Small intestine (tissue), 16 donors: Measurements from ENCODE around the gene TMEM106B. TPM values are rescaled to one million over a fixed set of nuclear protein-coding genes. Genes with fewer than 3 reads are reported as not detected.
"Not testable (repeated sequence)": the region's sequence is repeated elsewhere in the genome, so short reads cannot be mapped to it uniquely, and the experiment has no call there.

Source experiments
- DNase-seq, 2 donors: peaks; one replicate each; pipeline versions ENCODE4 v3.0.0 to v3.0.0-alpha.2; 2013
- FAIRE-seq: peaks from 2 replicates; lab custom pipeline; 2012; peaks lifted over from hg19 to GRCh38; lab: Jason Lieb, UNC
- H3K27ac ChIP-seq, 3 donors: one replicate each; pipeline ENCODE4 v1.5.1; 2013; ENCODE audit warnings: low read length in 2 of 3, mild to moderate bottlenecking in 2 of 3, control low read depth in 1 of 3, inconsistent platforms in 1 of 3, low read depth in 1 of 3, moderate library complexity in 1 of 3
- H3K27me3 ChIP-seq, 3 donors: one replicate each; pipeline ENCODE4 v1.6.1; 2013; ENCODE audit warnings: low read length in 3 of 3, inconsistent platforms in 1 of 3; ENCODE audit not compliant: control insufficient read depth in 3 of 3, insufficient read depth in 3 of 3
- H3K36me3 ChIP-seq, 3 donors: one replicate each; pipeline ENCODE4 v1.6.1; 2013; ENCODE audit warnings: low read length in 3 of 3, inconsistent platforms in 1 of 3, low read depth in 1 of 3, mild to moderate bottlenecking in 1 of 3, moderate library complexity in 1 of 3; ENCODE audit not compliant: control insufficient read depth in 3 of 3, insufficient read depth in 2 of 3
- H3K4me1 ChIP-seq, 3 donors: one replicate each; pipeline ENCODE4 v1.6.1; 2013; ENCODE audit warnings: low read length in 2 of 3, inconsistent platforms in 1 of 3, low read depth in 1 of 3, mild to moderate bottlenecking in 1 of 3, moderate library complexity in 1 of 3; ENCODE audit not compliant: control insufficient read depth in 3 of 3, insufficient read depth in 2 of 3
- H3K4me3 ChIP-seq, 3 donors: one replicate each; pipeline ENCODE4 v1.5.1; 2013; ENCODE audit warnings: low read length in 3 of 3, control low read depth in 1 of 3, inconsistent platforms in 1 of 3, low read depth in 1 of 3, mild to moderate bottlenecking in 1 of 3, moderate library complexity in 1 of 3
- H3K9me3 ChIP-seq, 2 donors: one replicate each; pipeline ENCODE4 v1.6.1; 2013; ENCODE audit warnings: low read depth in 1 of 2, low read length in 1 of 2; ENCODE audit not compliant: control insufficient read depth in 2 of 2, insufficient read depth in 1 of 2
- WGBS, 3 donors: extraction: QIAGEN DNeasy Blood & Tissue Kit; methylation state at CpG; one replicate each; pipeline ENCODE4 v1.1.7; 2013; 5-methylcytosine and 5-hydroxymethylcytosine counted together
- long read RNA-seq, 10 donors: transcript quantifications; one replicate each; lab custom pipeline, GENCODE V29; 2026
- polyA plus RNA-seq, 4 donors: library from polyadenylated mRNA; stranded (reverse) in 3 of 4; unstranded in 1 of 4; fragments of 200-250 nt in 3 of 4; fragments of 120-200 nt in 1 of 4; gene quantifications; one replicate each; pipeline versions ENCODE4 v1.2.1 to v1.2.3, GENCODE V29; 2013
- donor health status: healthy with polysubstance abuse.
- donor health status: control.
- donor health status: control.
- donor health status: Bipolar disorder and iron deficiency.
- donor health status: healthy.

TMEM106B gene
- polyA plus RNA-seq, result 10 to 100 TPM; 11.0 to 48.1 (median 15.4) TPM
- long read RNA-seq, donor 1, transcript TMEM106B-202 (8 exons, 2,126 nt), result major isoform, 22 of 28 reads
- long read RNA-seq, donor 1, partial matches to known transcripts, result 0 of 28 reads
- long read RNA-seq, donor 1, other reads (novel, unspliced or antisense), result 6 of 28 reads
- long read RNA-seq, donor 2, full-length matches to known transcripts, result 7 of 7 reads
- long read RNA-seq, donor 2, partial matches to known transcripts, result 0 of 7 reads
- long read RNA-seq, donor 2, other reads (novel, unspliced or antisense), result 0 of 7 reads
- long read RNA-seq, donor 3, partial matches to known transcripts, result 0 of 4 reads
- long read RNA-seq, donor 3, other reads (novel, unspliced or antisense), result 0 of 4 reads
- long read RNA-seq, donor 4, partial matches to known transcripts, result 0 of 1 reads
- long read RNA-seq, donor 4, other reads (novel, unspliced or antisense), result 0 of 1 reads
- long read RNA-seq, donor 5, partial matches to known transcripts, result 0 of 2 reads
- long read RNA-seq, donor 5, other reads (novel, unspliced or antisense), result 0 of 2 reads
- long read RNA-seq, donor 6, transcript TMEM106B-202 (8 exons, 2,126 nt), result major isoform, 5 of 5 reads
- long read RNA-seq, donor 6, partial matches to known transcripts, result 0 of 5 reads
- long read RNA-seq, donor 6, other reads (novel, unspliced or antisense), result 0 of 5 reads
- long read RNA-seq, donor 7, transcript TMEM106B-202 (8 exons, 2,126 nt), result major isoform, 20 of 20 reads
- long read RNA-seq, donor 7, partial matches to known transcripts, result 0 of 20 reads
- long read RNA-seq, donor 7, other reads (novel, unspliced or antisense), result 0 of 20 reads
- long read RNA-seq, donor 8, result 0 reads
- long read RNA-seq, donor 9, partial matches to known transcripts, result 0 of 2 reads
- long read RNA-seq, donor 9, other reads (novel, unspliced or antisense), result 0 of 2 reads
- long read RNA-seq, donor 10, full-length matches to known transcripts, result 18 of 18 reads
- long read RNA-seq, donor 10, partial matches to known transcripts, result 0 of 18 reads
- long read RNA-seq, donor 10, other reads (novel, unspliced or antisense), result 0 of 18 reads

- FAIRE-seq (no peak), DNase-seq (peak; percentile 98 to 99)
- peaks cover 0 to 4% (median 0%) of the 10 kb centered on the region in 3 donors for H3K27me3 ChIP-seq
- peak within 1 kb of the TSS; percentile 76 to 79 (median 78) for H3K4me3 ChIP-seq
- peaks cover 0 to 5% (median 3%) of the 10 kb centered on the region in 3 donors for H3K4me1 ChIP-seq
- peak within 1 kb of the TSS; percentile 97 for H3K27ac ChIP-seq
- no peaks in the 10 kb centered on the region for H3K9me3 ChIP-seq
- H3K36me3 ChIP-seq, result peaks cover 0 to 5% (median 5%) of the 10 kb centered on the region in 3 donors
- 0% methylated on average over 56 to 62 of the region's 62 CpGs for WGBS, 3 donors
These were observed at the start of gene TMEM106B for GRCh38 chr7:12211054-12211710. TSS of gene TMEM106B (plus strand) at chr7:12211294. CDS start at chr7:12214811, 3,517 bp downstream.

- Histone ChIP-seq H3K27ac (no peak overlapping the region), H3K36me3 (no peaks in the 10 kb centered on the region), H3K4me1 (no peaks in the 10 kb centered on the region), H3K27me3 (no peaks in the 10 kb centered on the region), H3K4me3 (no peak overlapping the region), H3K9me3 (peaks cover 0 to 3% of the 10 kb centered on the region in 2 donors)
- FAIRE-seq (no peak), DNase-seq (no peak)
- WGBS, 3 donors, result 47 to 68% (median 49%) methylated on average over 5 of the region's 5 CpGs
These were observed 48.5 kb upstream of the TMEM106B start for GRCh38 chr7:12162415-12163113.

GRCh38 chr7:12168065-12168464 lies 43.0 kb upstream of the TMEM106B start:
- not testable (repeated sequence) for H3K27ac ChIP-seq, H3K36me3 ChIP-seq, FAIRE-seq, H3K4me3 ChIP-seq, H3K9me3 ChIP-seq, H3K4me1 ChIP-seq, DNase-seq, H3K27me3 ChIP-seq
- WGBS, 3 donors, result 77 to 86% (median 81%) methylated on average over 3 of the region's 3 CpGs

- not testable (repeated sequence) for FAIRE-seq, H3K4me3 ChIP-seq, H3K4me1 ChIP-seq, H3K27me3 ChIP-seq, H3K9me3 ChIP-seq, H3K36me3 ChIP-seq, H3K27ac ChIP-seq
- peak; percentile 18 to 23 for DNase-seq
- 44 to 59% (median 46%) methylated on average over 6 of the region's 6 CpGs for WGBS, 3 donors
These were observed 40.9 kb upstream of the TMEM106B start for GRCh38 chr7:12169981-12170820.

- Histone ChIP-seq H3K27ac (no peak overlapping the region), H3K27me3 (no peaks in the 10 kb centered on the region), H3K4me1 (no peaks in the 10 kb centered on the region), H3K36me3 (no peaks in the 10 kb centered on the region), H3K4me3 (no peak overlapping the region), H3K9me3 (peaks cover 0 to 2% of the 10 kb centered on the region in 2 donors)
- DNase-seq (no peak), FAIRE-seq (no peak)
- 68 to 71% (median 69%) methylated on average over 2 of the region's 2 CpGs for WGBS, 3 donors
These were observed 37.4 kb upstream of the TMEM106B start for GRCh38 chr7:12173671-12174070.

- FAIRE-seq (no peak), DNase-seq (no peak)
- H3K4me1 ChIP-seq, result no peaks in the 10 kb centered on the region
- no peak overlapping the region for H3K27ac ChIP-seq
- no peak overlapping the region for H3K4me3 ChIP-seq
- H3K9me3 ChIP-seq, result peaks cover 0 to 2% of the 10 kb centered on the region in 2 donors
- 90 to 100% (median 91%) methylated on average over 1 of the region's 1 CpG for WGBS, 3 donors
- no peaks in the 10 kb centered on the region for H3K36me3 ChIP-seq
- H3K27me3 ChIP-seq, result no peaks in the 10 kb centered on the region
These were observed 36.2 kb upstream of the TMEM106B start for GRCh38 chr7:12174931-12175330.

GRCh38 chr7:12178317-12178716 lies 32.8 kb upstream of the TMEM106B start:
- Histone ChIP-seq H3K36me3 (no peaks in the 10 kb centered on the region), H3K9me3 (no peaks in the 10 kb centered on the region), H3K27ac (no peak overlapping the region), H3K4me1 (no peaks in the 10 kb centered on the region), H3K4me3 (no peak overlapping the region), H3K27me3 (no peaks in the 10 kb centered on the region)
- no peak for FAIRE-seq
- DNase-seq, result no peak
- WGBS, 3 donors, result 65 to 80% (median 66%) methylated on average over 2 of the region's 2 CpGs
